B cell (primary cell): ENCODE data around the gene RUNDC1. TPM values are rescaled to one million over a fixed set of nuclear protein-coding genes. Genes with fewer than 3 reads are reported as not detected.

Experiments
- ATAC-seq: fragments of 200-7000 bp; cut with Tn5 transposase; one replicate; pipeline ENCODE4 v1.10.0; 2021; ENCODE audit warnings: low read depth, mild to moderate bottlenecking, moderate number of reproducible peaks, moderate library complexity
- CTCF ChIA-PET: fragments of 350-600 bp; sonication (Branson Sonifier 250); formaldehyde crosslinking; loops from one replicate; lab custom pipeline; 2021; ENCODE audit warnings: antibody characterized with exemption, inconsistent platforms; lab: Charles Lee
- POLR2A ChIA-PET: fragments of 350-600 bp; sonication (Branson Sonifier 250); formaldehyde crosslinking; loops from one replicate; lab custom pipeline; 2021; ENCODE audit warnings: antibody characterized with exemption; lab: Charles Lee
- DNase-seq: peaks from one replicate; pipeline ENCODE4 v3.0.0; 2013
- H2AFZ ChIP-seq: 2 replicates; pipeline ENCODE4 v1.6.1; 2012; ENCODE audit warnings: mild to moderate bottlenecking, low read depth, low read length; ENCODE audit not compliant: insufficient read depth, poor library complexity, severe bottlenecking
- H3K27ac ChIP-seq, 2 donors: 1 replicate in 1 of 2; 2 replicates in 1 of 2; pipeline ENCODE4 v1.5.1; 2012 to 2013; ENCODE audit warnings: low read length in 2 of 2, mild to moderate bottlenecking in 2 of 2, moderate library complexity in 1 of 2
- H3K27me3 ChIP-seq, 4 experiments: fragments of 200-600 bp in 1 of 4; sonication (generic) in 1 of 4; replicated peaks in 1 of 4; 1 replicate in 2 of 4; 2 replicates in 2 of 4; pipeline versions ENCODE4 v1.6.1 to v1.7.0; 2013 to 2016; ENCODE audit warnings: low read length in 3 of 4, mild to moderate bottlenecking in 2 of 4, mixed read lengths in 1 of 4, moderate library complexity in 1 of 4; ENCODE audit not compliant: insufficient read depth in 4 of 4, control insufficient read depth in 3 of 4; ENCODE audit errors: control extremely low read depth in 1 of 4
- H3K36me3 ChIP-seq, 2 experiments: replicated peaks in 1 of 2; 1 replicate in 1 of 2; 2 replicates in 1 of 2; pipeline versions ENCODE4 v1.6.1 to v1.7.1; 2013; ENCODE audit warnings: low read length in 1 of 2; ENCODE audit not compliant: insufficient read depth in 2 of 2, control insufficient read depth in 1 of 2; ENCODE audit errors: control extremely low read depth in 1 of 2, extremely low read depth in 1 of 2
- H3K4me1 ChIP-seq, 2 donors: fragments of 200-600 bp in 1 of 2; sonication (generic) in 1 of 2; 1 replicate in 1 of 2; 2 replicates in 1 of 2; pipeline versions ENCODE4 v1.5.1 to v1.6.1; 2013 to 2017; ENCODE audit warnings: low read length in 2 of 2; ENCODE audit not compliant: control insufficient read depth in 2 of 2, insufficient read depth in 2 of 2
- H3K4me2 ChIP-seq: replicated peaks from 2 replicates; pipeline ENCODE3; 2012; ENCODE audit warnings: mild to moderate bottlenecking, low read depth, low read length; ENCODE audit not compliant: poor library complexity, severe bottlenecking
- H3K4me3 ChIP-seq, 5 experiments: fragments of 200-600 bp in 1 of 5; sonication (generic) in 1 of 5; 1 replicate in 3 of 5; 2 replicates in 2 of 5; pipeline versions ENCODE4 v1.5.1 to v1.7.0; 2011 to 2016; ENCODE audit warnings: low read length in 4 of 5, mild to moderate bottlenecking in 4 of 5, low read depth in 2 of 5, control low read depth in 1 of 5, moderate library complexity in 1 of 5; ENCODE audit not compliant: insufficient read depth in 1 of 5; ENCODE audit errors: control extremely low read depth in 1 of 5, extremely low read depth in 1 of 5
- H3K79me2 ChIP-seq: fragments of 200-600 bp; sonication (generic); one replicate; pipeline ENCODE4 v1.6.0; 2016; ENCODE audit warnings: low read length; ENCODE audit not compliant: control insufficient read depth, insufficient read depth
- H3K9ac ChIP-seq: fragments of 200-600 bp; sonication (generic); 2 replicates; pipeline ENCODE4 v1.6.1; 2017; ENCODE audit warnings: mild to moderate bottlenecking, low read length, moderate library complexity
- H3K9me3 ChIP-seq, 3 donors: one replicate each; pipeline versions ENCODE4 v1.6.1 to v1.7.1; 2013; ENCODE audit warnings: low read length in 2 of 3; ENCODE audit not compliant: control insufficient read depth in 2 of 3, insufficient read depth in 1 of 3; ENCODE audit errors: control extremely low read depth in 1 of 3
- H4K20me1 ChIP-seq: 2 replicates; pipeline ENCODE4 v1.6.0; 2012; ENCODE audit warnings: mild to moderate bottlenecking, low read length; ENCODE audit not compliant: insufficient read depth, control insufficient read depth, poor library complexity, severe bottlenecking
- H3K27ac Mint-ChIP-seq: one replicate; pipeline ENCODE4 v1.8.0; 2021; ENCODE audit warnings: mixed read lengths
- H3K27me3 Mint-ChIP-seq: one replicate; pipeline ENCODE4 v1.8.0; 2021; ENCODE audit warnings: mixed read lengths
- H3K4me1 Mint-ChIP-seq: one replicate; pipeline ENCODE4 v1.8.0; 2021; ENCODE audit warnings: mixed read lengths
- H3K4me3 Mint-ChIP-seq: one replicate; pipeline ENCODE4 v1.8.0; 2021; ENCODE audit warnings: mixed read lengths
- H3K9me3 Mint-ChIP-seq: one replicate; pipeline ENCODE4 v1.8.0; 2022; ENCODE audit warnings: mixed read lengths; ENCODE audit not compliant: insufficient read depth
- CTCF ChIP-seq: fragments of 200-600 bp; IDR thresholded peaks from one replicate; pipeline ENCODE4 v1.8.0; 2022; ENCODE audit warnings: antibody characterized with exemption, mild to moderate bottlenecking
- EZH2 ChIP-seq: IDR thresholded peaks from 2 replicates; pipeline ENCODE4 v1.6.1; 2012; ENCODE audit warnings: borderline replicate concordance, low read depth, mild to moderate bottlenecking, moderate library complexity, low read length; ENCODE audit not compliant: insufficient read depth, poor library complexity, severe bottlenecking
- WGBS: methylation state at CpG from one replicate; pipeline ENCODE4 v1.1.5; 2013; ENCODE audit warnings: missing lambda C conversion rate; ENCODE audit not compliant: insufficient coverage; 5-methylcytosine and 5-hydroxymethylcytosine counted together
- intact Hi-C: fragments of 100-400 bp; cut with micrococcal nuclease; formaldehyde crosslinking; loops from one replicate; pipeline ENCODE4 v1.10.0; 2022
- polyA plus RNA-seq: library from polyadenylated mRNA; depleted of rRNA; stranded (reverse); fragments of >200 nt; gene quantifications from 2 replicates; pipeline ENCODE4 v1.2.3, GENCODE V29; 2012
- total RNA-seq, 2 donors: library from RNA; stranded (reverse); fragments of 120-200 nt in 1 of 2; gene quantifications; 1 replicate in 1 of 2; 2 replicates in 1 of 2; pipeline versions ENCODE4 v1.2.3 to v1.2.4, GENCODE V29; 2013 to 2022

Gene RUNDC1
- total and polyA plus RNA-seq, 2 donors (not counting 1 experiment from before 2014, with no cell fraction given): 14.6 to 43.7 TPM

DNA sequence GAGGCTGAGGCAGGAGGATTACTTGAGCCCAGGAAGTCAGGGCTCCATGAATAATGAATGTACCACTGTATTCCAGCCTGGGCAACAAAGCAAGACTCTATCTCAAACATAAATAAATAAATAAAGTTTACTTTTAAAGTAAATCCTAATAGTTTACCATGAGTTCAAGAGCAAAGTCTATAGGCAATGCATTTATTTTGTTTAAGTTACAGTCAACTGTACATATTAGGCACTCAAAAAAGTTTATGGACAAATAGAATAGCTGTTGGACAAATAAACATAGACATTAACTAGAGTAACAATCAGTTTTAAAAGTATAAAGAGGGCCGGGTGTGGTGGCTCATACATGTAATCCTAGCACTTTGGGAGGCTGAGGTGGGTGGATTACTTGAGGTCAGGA is 12.4 kb upstream of the RUNDC1 start:
- H3K27me3 Mint-ChIP-seq: no peaks in the 10 kb centered on the region
- ChIA-PET CTCF (interaction anchor here (0.9 kb wide), 1 partner anchor 31 kb away, joined by 4 read pairs; the partner anchor contains the start of gene RPL27), POLR2A (no interaction called here)
- H2AFZ ChIP-seq: no peak overlapping the region
- H3K4me1 Mint-ChIP-seq: peaks cover 14% of the 10 kb centered on the region
- no peaks in the 10 kb centered on the region for H3K36me3 ChIP-seq
- peaks cover 3% of the 10 kb centered on the region for H3K79me2 ChIP-seq
- no peak overlapping the region for H3K4me2 ChIP-seq
- no peak for TF ChIP-seq EZH2
- no peak for TF ChIP-seq CTCF
- intact Hi-C loops: no loop called here
- no peak for ATAC-seq
- WGBS: no CpG with 5 or more reads among the region's 1 CpG
- H3K27ac Mint-ChIP-seq: no peak overlapping the region
- no peak overlapping the region for H3K27ac ChIP-seq
- no peaks in the 10 kb centered on the region for H4K20me1 ChIP-seq
- no peaks in the 10 kb centered on the region for H3K27me3 ChIP-seq
- peaks cover 8 to 14% of the 10 kb centered on the region in 2 donors for H3K4me1 ChIP-seq
- H3K9ac ChIP-seq: no peak overlapping the region
- H3K9me3 Mint-ChIP-seq: no peaks in the 10 kb centered on the region
- H3K4me3 ChIP-seq: no peak overlapping the region
- no peak for DNase-seq
- no peaks in the 10 kb centered on the region for H3K9me3 ChIP-seq
- no peak overlapping the region for H3K4me3 Mint-ChIP-seq

GRCh38 chr17:42969001-42969581 is 11.3 kb upstream of the RUNDC1 start:
- H3K36me3 ChIP-seq: no peaks in the 10 kb centered on the region
- H3K4me3 ChIP-seq: no peak overlapping the region
- ATAC-seq (no peak), DNase-seq (no peak)
- intact Hi-C loops: no loop called here
- no peaks in the 10 kb centered on the region for H3K9me3 ChIP-seq
- H3K4me1 ChIP-seq: peaks cover 0 to 3% of the 10 kb centered on the region in 2 donors
- Mint-ChIP-seq H3K27me3 (no peaks in the 10 kb centered on the region), H3K4me3 (no peak overlapping the region), H3K27ac (no peak overlapping the region), H3K9me3 (no peaks in the 10 kb centered on the region), H3K4me1 (peaks cover 7% of the 10 kb centered on the region)
- TF ChIP-seq EZH2 (no peak), CTCF (no peak)
- no peaks in the 10 kb centered on the region for H4K20me1 ChIP-seq
- no peaks in the 10 kb centered on the region for H3K27me3 ChIP-seq
- ChIA-PET POLR2A (interaction anchor here (1.5 kb wide), 1 partner anchor 28 kb away, joined by 3 read pairs; no protein-coding TSS in a partner anchor), CTCF (interaction anchor here (0.9 kb wide), 1 partner anchor 29 kb away, joined by 4 read pairs; the partner anchor contains the start of gene RPL27)
- H3K27ac ChIP-seq: no peak overlapping the region
- H3K4me2 ChIP-seq: no peak overlapping the region
- H3K9ac ChIP-seq: no peak overlapping the region
- peaks cover 3% of the 10 kb centered on the region for H3K79me2 ChIP-seq
- WGBS: 100% methylated on average over 3 of the region's 5 CpGs
- no peak overlapping the region for H2AFZ ChIP-seq
